GM12865 (cell line): Measurements from ENCODE around the gene PREX1.

ENCODE experiments used
- DNase-seq: peaks from one replicate; pipeline ENCODE4 v3.0.0; 2010; ENCODE audit warnings: low read depth
- H3K4me3 ChIP-seq: 2 replicates; pipeline ENCODE4 v1.5.1; 2011; ENCODE audit warnings: mild to moderate bottlenecking, low read depth, low read length, control low read depth
- TF ChIP-seq, protein P1 (sequence below): IDR thresholded peaks from 2 replicates; pipeline ENCODE4 v1.5.1; 2011; ENCODE audit warnings: low read length, control low read depth, low read depth, inconsistent platforms; ENCODE audit not compliant: insufficient read depth; ENCODE audit errors: missing control alignments

The PREX1 gene

GRCh38 chr20:48620154-48620506 is 207.7 kb downstream of the PREX1 start:
- TF ChIP-seq, protein P1, sequence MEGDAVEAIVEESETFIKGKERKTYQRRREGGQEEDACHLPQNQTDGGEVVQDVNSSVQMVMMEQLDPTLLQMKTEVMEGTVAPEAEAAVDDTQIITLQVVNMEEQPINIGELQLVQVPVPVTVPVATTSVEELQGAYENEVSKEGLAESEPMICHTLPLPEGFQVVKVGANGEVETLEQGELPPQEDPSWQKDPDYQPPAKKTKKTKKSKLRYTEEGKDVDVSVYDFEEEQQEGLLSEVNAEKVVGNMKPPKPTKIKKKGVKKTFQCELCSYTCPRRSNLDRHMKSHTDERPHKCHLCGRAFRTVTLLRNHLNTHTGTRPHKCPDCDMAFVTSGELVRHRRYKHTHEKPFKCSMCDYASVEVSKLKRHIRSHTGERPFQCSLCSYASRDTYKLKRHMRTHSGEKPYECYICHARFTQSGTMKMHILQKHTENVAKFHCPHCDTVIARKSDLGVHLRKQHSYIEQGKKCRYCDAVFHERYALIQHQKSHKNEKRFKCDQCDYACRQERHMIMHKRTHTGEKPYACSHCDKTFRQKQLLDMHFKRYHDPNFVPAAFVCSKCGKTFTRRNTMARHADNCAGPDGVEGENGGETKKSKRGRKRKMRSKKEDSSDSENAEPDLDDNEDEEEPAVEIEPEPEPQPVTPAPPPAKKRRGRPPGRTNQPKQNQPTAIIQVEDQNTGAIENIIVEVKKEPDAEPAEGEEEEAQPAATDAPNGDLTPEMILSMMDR: no peak
- no peak for DNase-seq
- H3K4me3 ChIP-seq: no peak overlapping the region

- TF ChIP-seq, protein P1: no peak
- no peak overlapping the region for H3K4me3 ChIP-seq
- DNase-seq: no peak
Observed at GRCh38 chr20:48619126-48620101, 208.4 kb downstream of the PREX1 start.

GRCh38 chr20:48618631-48619030 is 209.2 kb downstream of the PREX1 start:
- TF ChIP-seq, protein P1: no peak
- no peak overlapping the region for H3K4me3 ChIP-seq
- no peak for DNase-seq

- H3K4me3 ChIP-seq: no peak overlapping the region
- TF ChIP-seq, protein P1: no peak
- DNase-seq: no peak
Observed at GRCh38 chr20:48618052-48618451, 209.7 kb downstream of the PREX1 start.

GRCh38 chr20:48617481-48617880 is 210.3 kb downstream of the PREX1 start:
- H3K4me3 ChIP-seq: no peak overlapping the region
- DNase-seq: no peak
- TF ChIP-seq, protein P1: no peak

DNA sequence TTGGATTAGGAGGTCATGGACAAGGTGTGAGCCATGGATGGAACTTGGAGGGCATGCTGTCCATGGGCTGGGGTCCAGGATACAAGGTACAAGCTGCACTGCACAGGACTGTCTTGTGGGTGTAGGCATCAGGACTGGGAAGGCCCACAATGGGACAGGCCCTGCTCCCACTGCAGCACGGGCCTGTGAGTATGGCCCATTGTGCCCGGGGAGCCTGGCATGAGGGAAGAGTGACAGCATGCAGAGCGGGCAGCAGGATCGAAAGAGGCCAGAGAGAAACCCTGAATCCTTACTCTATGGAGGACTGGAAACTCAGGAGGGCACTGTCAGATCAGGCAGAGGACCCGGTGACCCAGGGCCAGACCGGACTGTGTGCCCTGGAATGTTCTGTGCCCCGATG is 211.3 kb downstream of the PREX1 start:
- TF ChIP-seq, protein P1: no peak
- DNase-seq: no peak
- no peak overlapping the region for H3K4me3 ChIP-seq
